DND-41 (cell line): ENCODE data around the gene SGCB.

Experiments used
- ATAC-seq: fragments of 200-7000 bp; cut with Tn5 transposase; 3 replicates; pipeline ENCODE4 v1.9.1; 2021; ENCODE audit warnings: low read depth; ENCODE audit not compliant: insufficient read depth
- DNase-seq: peaks from one replicate; pipeline ENCODE4 v3.0.0-alpha.2; 2020
- H2AFZ ChIP-seq: 2 replicates; pipeline ENCODE4 v1.6.0; 2012; ENCODE audit warnings: low read depth, low read length
- H3K27ac ChIP-seq: 2 replicates; pipeline ENCODE4 v1.5.1; 2012; ENCODE audit warnings: low read length, inconsistent platforms
- H3K27me3 ChIP-seq: fragments of 200-600 bp; sonication (generic); 2 replicates; pipeline ENCODE4 v1.6.0; 2012; ENCODE audit warnings: low read length, mild to moderate bottlenecking, inconsistent platforms; ENCODE audit not compliant: insufficient read depth, poor library complexity
- H3K36me3 ChIP-seq: 2 replicates; pipeline ENCODE4 v1.5.1; 2012; ENCODE audit warnings: low read length, inconsistent platforms; ENCODE audit not compliant: insufficient read depth
- H3K4me1 ChIP-seq: 2 replicates; pipeline ENCODE4 v1.5.1; 2012; ENCODE audit warnings: mild to moderate bottlenecking, low read length; ENCODE audit not compliant: insufficient read depth
- H3K4me2 ChIP-seq: 2 replicates; pipeline ENCODE4 v1.6.0; 2012; ENCODE audit warnings: mild to moderate bottlenecking, moderate library complexity, low read length, inconsistent platforms; ENCODE audit not compliant: insufficient read depth
- H3K4me3 ChIP-seq, 2 experiments: fragments of 200-600 bp in 1 of 2; shearing (Covaris generic) in 1 of 2; 2 replicates each; pipeline ENCODE4 v1.5.1; 2012 to 2016; ENCODE audit warnings: inconsistent platforms in 2 of 2, low read length in 2 of 2, mild to moderate bottlenecking in 2 of 2, low read depth in 1 of 2, moderate library complexity in 1 of 2
- H3K79me2 ChIP-seq: 2 replicates; pipeline ENCODE4 v1.6.0; 2012; ENCODE audit warnings: low read length, inconsistent platforms; ENCODE audit not compliant: insufficient read depth
- H3K9ac ChIP-seq: 2 replicates; pipeline ENCODE4 v1.6.0; 2012; ENCODE audit warnings: low read depth, mild to moderate bottlenecking, inconsistent platforms, low read length, moderate library complexity
- H3K9me3 ChIP-seq: 2 replicates; pipeline ENCODE4 v1.5.1; 2012; ENCODE audit warnings: low read length, moderate library complexity, mild to moderate bottlenecking, inconsistent platforms; ENCODE audit not compliant: insufficient read depth, severe bottlenecking
- H4K20me1 ChIP-seq: 2 replicates; pipeline ENCODE4 v1.6.0; 2012; ENCODE audit warnings: low read length; ENCODE audit not compliant: insufficient read depth
- EZH2 ChIP-seq: IDR thresholded peaks from 3 replicates; pipeline ENCODE4 v1.6.1; 2012; ENCODE audit warnings: borderline replicate concordance, low read depth, mild to moderate bottlenecking, moderate library complexity, low read length, inconsistent platforms; ENCODE audit not compliant: severe bottlenecking
- TF ChIP-seq, protein P1 (sequence below): IDR thresholded peaks from 2 replicates; pipeline ENCODE4 v1.5.1; 2012; ENCODE audit warnings: borderline replicate concordance, low read length, moderate library complexity, mild to moderate bottlenecking; ENCODE audit not compliant: poor library complexity, severe bottlenecking; ENCODE audit errors: extremely low read depth

The SGCB gene

GRCh38 chr4:52012651-52013050 lies 25.4 kb downstream of the SGCB start:
- TF ChIP-seq, protein P1, sequence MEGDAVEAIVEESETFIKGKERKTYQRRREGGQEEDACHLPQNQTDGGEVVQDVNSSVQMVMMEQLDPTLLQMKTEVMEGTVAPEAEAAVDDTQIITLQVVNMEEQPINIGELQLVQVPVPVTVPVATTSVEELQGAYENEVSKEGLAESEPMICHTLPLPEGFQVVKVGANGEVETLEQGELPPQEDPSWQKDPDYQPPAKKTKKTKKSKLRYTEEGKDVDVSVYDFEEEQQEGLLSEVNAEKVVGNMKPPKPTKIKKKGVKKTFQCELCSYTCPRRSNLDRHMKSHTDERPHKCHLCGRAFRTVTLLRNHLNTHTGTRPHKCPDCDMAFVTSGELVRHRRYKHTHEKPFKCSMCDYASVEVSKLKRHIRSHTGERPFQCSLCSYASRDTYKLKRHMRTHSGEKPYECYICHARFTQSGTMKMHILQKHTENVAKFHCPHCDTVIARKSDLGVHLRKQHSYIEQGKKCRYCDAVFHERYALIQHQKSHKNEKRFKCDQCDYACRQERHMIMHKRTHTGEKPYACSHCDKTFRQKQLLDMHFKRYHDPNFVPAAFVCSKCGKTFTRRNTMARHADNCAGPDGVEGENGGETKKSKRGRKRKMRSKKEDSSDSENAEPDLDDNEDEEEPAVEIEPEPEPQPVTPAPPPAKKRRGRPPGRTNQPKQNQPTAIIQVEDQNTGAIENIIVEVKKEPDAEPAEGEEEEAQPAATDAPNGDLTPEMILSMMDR, result no peak
- TF ChIP-seq EZH2, result no peak
- no peak overlapping the region for H3K4me3 ChIP-seq
- no peaks in the 10 kb centered on the region for H4K20me1 ChIP-seq
- no peaks in the 10 kb centered on the region for H3K4me1 ChIP-seq
- no peak overlapping the region for H2AFZ ChIP-seq
- ATAC-seq, result no peak
- H3K36me3 ChIP-seq, result no peaks in the 10 kb centered on the region
- no peak for DNase-seq
- H3K27ac ChIP-seq, result no peak overlapping the region
- H3K27me3 ChIP-seq, result no peaks in the 10 kb centered on the region
- no peaks in the 10 kb centered on the region for H3K79me2 ChIP-seq
- no peak overlapping the region for H3K4me2 ChIP-seq
- no peaks in the 10 kb centered on the region for H3K9me3 ChIP-seq
- H3K9ac ChIP-seq, result no peak overlapping the region

DNA sequence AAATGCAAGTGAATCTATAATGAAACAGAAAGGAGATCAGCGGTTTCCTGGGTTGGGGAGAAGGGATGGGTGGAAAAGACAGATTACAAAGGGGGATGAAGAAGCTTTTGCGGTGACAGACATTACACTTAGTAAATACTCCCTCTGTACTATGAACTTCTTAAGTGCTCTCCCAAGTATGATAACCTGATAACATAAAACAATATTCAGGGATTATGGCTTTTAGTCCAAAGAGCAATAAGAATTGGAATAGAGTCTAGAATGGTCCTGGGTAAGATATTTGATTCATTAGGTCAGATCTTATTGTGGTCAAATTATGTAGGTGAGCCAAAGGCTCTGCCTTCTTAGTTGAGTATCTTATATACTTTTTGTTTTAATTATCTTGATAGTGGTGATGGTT lies 27.1 kb downstream of the SGCB start:
- Histone ChIP-seq H3K4me1 (no peaks in the 10 kb centered on the region), H3K4me3 (no peak overlapping the region), H3K36me3 (no peaks in the 10 kb centered on the region), H3K4me2 (no peak overlapping the region), H3K9ac (no peak overlapping the region), H3K27me3 (no peaks in the 10 kb centered on the region), H3K9me3 (no peaks in the 10 kb centered on the region), H2AFZ (no peak overlapping the region), H3K79me2 (no peaks in the 10 kb centered on the region), H4K20me1 (no peaks in the 10 kb centered on the region), H3K27ac (no peak overlapping the region)
- no peak for DNase-seq
- no peak for ATAC-seq
- TF ChIP-seq, protein P1, result no peak
- TF ChIP-seq EZH2, result no peak

DNA sequence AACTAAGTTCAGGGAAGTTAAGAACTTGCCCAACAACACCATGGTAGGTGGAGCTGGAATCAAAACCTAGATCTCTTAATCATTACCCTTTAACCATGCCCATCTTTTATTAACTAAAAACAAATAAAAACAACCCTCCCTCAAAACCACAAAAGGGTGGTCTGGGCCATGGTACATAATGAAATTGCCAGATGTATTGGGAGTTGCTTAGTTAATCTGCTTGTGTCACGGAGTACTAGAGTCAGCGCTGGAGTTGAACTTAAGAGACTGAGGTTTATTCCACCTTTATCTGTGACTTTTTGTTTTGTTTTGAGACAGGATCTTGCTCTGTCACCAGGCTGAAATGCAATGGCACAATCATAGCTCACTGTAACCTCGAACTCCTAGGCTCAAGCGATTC lies 31.2 kb downstream of the SGCB start:
- TF ChIP-seq, protein P1, result no peak
- TF ChIP-seq EZH2, result no peak
- no peak overlapping the region for H3K9ac ChIP-seq
- no peaks in the 10 kb centered on the region for H3K27me3 ChIP-seq
- H3K4me2 ChIP-seq, result no peak overlapping the region
- no peaks in the 10 kb centered on the region for H3K79me2 ChIP-seq
- no peaks in the 10 kb centered on the region for H3K9me3 ChIP-seq
- no peaks in the 10 kb centered on the region for H3K36me3 ChIP-seq
- no peak for ATAC-seq
- no peak overlapping the region for H2AFZ ChIP-seq
- H4K20me1 ChIP-seq, result no peaks in the 10 kb centered on the region
- no peak overlapping the region for H3K4me3 ChIP-seq
- no peaks in the 10 kb centered on the region for H3K4me1 ChIP-seq
- no peak overlapping the region for H3K27ac ChIP-seq
- DNase-seq, result no peak
